HG03064 (cell line): ENCODE data around the gene ADARB2.
"Not testable (repeated sequence)": the region's sequence is repeated elsewhere in the genome, so short reads cannot be mapped to it uniquely, and the experiment has no call there.

Experiments used
- ATAC-seq: cut with Tn5 transposase; IDR thresholded peaks from one replicate; pipeline ENCODE4 v1.9.1; 2021; ENCODE audit warnings: low read depth; ENCODE audit not compliant: unreplicated experiment

Gene ADARB2

GRCh38 chr10:1737222-1738061 is at the start of gene ADARB2:
ADARB2 (minus strand) TSS chr10:1737525.
- ATAC-seq, result peak; percentile 75

DNA sequence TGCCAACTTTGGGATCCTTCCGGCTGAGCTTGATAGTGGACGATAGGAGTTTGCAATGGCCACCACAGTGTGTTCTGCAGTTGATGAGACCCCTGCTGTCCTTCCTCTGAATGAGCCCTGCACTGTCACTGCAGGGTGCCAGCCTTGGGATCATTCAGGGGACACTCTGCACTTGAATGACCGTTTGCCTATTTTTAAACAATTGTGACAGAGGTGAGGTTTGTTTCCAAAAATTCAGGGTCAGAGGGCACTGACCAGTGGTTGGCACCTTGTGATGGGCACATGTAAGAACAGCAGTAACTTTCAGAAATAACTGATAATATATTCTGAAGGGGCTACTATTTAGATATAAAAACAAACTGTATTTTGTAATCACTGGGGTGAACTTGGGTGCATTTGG is 48.5 kb upstream of the ADARB2 start:
- no peak for ATAC-seq

- no peak for ATAC-seq
Measured at GRCh38 chr10:1782841-1783240, 45.5 kb upstream of the ADARB2 start.

- no peak for ATAC-seq
Measured at GRCh38 chr10:1779796-1780195, 42.5 kb upstream of the ADARB2 start.

DNA sequence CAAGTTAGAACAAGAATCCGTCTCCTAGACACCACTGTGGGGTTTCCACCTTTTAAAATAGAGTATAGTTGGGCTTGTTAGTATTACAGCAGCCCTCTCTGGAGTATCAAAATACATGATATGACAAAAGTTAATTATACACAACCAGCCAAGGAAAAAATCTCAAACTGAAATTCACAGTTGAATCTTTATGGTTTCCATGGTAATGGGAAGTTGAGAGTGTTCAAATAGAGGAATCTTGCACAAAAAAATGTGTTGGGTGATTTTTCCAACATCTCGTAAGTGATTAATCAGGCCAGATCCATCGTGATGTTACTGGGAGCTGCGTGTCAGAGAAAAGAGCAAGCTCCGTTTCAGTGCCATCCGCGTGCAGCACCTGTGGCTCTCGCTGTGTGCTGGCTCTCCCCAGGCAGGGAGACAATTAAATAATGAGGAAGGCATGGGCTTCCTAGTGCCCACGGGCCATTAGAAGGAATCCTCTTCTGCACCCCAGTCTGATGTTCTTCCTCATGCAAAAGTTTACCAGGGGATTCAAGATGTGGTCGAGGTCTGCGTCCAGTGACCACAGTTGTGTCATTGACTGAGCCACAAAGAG is 41.1 kb upstream of the ADARB2 start:
- ATAC-seq, result no peak

GRCh38 chr10:1776127-1776662 is 38.9 kb upstream of the ADARB2 start:
- no peak for ATAC-seq

GRCh38 chr10:1774796-1775195 is 37.5 kb upstream of the ADARB2 start:
- ATAC-seq, result no peak

DNA sequence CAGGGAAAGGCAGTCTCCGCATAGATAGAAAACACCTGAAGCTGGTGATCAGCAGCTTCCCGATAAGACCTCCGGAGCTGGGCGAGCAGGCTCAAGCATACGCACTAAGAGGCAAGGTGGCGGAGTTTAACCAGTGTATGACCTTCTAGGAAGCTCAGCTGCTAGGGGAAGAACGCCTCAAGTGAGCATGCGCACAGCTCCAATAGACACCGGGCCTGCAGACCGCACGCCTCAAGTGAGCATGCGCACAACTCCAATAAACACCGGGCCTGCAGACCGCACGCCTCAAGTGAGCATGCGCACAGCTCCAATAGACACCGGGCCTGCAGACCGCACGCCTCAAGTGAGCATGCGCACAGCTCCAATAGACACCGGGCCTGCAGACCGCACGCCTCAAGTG is 35.9 kb upstream of the ADARB2 start:
- not testable (repeated sequence) for ATAC-seq

DNA sequence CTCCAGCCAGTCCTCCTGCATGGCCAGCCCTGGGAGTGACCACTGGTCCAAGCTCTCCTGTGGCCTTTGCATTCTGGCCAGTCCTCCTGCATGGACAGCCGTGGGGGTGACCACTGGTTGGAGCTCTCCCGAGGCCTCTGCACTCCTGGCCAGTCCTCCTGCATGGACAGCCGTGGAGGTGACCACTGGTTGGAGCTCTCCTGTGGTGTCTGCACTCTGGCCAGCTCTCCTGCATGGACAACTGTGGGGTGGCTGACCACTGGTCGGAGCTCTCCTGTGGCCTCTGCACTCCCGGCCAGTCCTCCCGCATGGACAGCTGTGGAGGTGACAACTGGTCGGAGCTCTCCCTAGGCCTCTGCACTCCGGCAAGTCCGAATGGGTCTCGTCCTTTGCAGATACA is 28.7 kb upstream of the ADARB2 start:
- ATAC-seq, result no peak

- ATAC-seq, result no peak
Measured at GRCh38 chr10:1762076-1762475, 24.8 kb upstream of the ADARB2 start.

DNA sequence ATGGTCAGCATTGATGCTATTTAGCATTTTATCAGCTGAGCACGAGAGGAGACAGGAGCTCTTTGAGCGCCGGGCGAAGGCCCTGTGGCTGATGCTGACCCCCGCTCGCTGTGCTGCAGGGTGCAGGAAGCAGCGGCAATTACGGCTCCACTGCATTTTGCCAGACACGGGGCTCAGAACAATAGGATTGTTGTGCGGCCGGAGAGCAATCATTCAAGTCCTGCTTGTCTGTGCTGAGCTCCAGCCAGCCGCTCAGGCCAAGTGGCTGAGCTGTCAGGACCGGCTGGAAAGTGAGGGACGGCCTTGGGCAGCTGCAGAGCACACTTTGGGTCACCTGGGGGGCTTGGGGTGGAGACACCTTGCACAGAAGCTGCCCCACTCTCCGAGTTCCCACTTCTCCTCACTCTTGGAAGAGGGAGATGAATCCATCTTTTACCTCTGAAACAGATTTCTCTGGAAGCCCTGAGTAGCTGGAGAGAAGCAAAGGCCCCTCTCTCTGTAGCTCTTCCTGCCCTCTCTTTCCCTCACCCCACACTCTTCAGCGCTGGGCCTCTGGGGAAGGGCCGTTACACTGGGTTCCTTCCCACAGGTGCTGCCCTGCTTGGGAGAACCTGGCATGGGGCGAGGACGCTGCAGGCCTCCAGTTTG is 17.3 kb upstream of the ADARB2 start:
- no peak for ATAC-seq

DNA sequence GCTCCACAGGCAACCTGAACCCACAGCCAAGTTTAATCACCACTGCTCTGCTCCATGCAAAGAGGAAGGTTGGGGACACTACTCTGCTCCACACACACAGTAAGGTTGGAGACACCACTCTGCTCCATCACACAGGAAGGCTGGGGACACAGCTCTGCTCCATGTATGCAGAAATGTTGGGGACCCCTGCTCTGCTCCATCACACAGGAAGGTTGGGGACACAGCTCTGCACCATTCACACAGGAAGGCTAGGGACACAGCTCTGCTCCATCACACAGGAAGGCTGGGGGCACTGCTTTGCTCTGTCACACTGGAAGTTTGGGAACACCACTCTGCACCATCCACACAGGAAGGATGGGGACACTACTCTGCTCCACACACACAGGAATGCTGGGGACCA is 14.8 kb upstream of the ADARB2 start:
- no peak for ATAC-seq

DNA sequence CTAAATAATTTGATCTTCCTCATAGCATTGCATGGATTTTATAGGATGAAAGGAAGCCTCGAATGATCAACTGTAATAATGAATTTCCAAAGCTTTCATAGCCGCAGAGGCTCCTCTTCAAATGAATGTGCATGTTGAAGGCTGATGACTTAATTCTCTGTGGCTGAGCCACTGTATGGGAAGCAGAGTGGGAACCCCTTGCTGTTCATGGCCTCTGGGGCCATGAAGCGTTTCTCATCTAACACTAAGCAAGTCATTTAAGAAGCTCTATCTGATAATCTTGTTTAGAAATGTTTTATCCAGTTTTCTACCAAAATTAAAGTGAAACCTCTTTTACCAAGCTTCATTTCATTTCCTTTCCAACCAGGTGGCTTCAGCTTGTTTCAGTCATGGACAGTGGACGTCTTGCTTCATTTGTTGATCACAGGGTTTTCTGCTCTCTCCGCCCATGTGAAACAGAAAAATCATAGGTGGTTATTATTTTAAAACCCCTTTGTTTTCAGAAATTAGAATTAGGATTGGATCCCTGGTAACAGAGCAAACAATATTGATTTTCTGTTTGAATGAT is 10.3 kb upstream of the ADARB2 start:
- ATAC-seq, result no peak

GRCh38 chr10:1746796-1747195 is 9.5 kb upstream of the ADARB2 start:
- ATAC-seq, result no peak

- ATAC-seq, result no peak
Measured at GRCh38 chr10:1745780-1746456, 8.6 kb upstream of the ADARB2 start.

DNA sequence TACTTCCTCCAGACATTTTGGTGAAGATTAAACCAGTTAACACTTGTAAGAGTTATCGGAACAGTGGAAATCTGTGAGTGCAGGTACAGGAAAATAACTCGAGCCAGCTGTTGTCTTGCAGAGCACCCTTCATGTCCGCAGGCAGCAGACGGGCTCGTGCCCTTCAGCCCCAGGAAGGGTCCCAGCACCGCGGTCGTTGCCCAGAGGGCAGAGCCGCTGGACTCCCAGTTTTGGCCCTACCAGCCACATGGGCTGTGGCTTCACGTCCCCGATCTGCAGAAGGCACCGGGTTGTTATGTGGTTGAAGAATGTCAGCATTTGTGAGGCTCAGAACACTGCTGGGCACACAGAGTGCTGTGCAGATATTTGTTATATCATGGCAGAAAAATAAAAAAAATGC is 7.2 kb upstream of the ADARB2 start:
- ATAC-seq, result no peak

DNA sequence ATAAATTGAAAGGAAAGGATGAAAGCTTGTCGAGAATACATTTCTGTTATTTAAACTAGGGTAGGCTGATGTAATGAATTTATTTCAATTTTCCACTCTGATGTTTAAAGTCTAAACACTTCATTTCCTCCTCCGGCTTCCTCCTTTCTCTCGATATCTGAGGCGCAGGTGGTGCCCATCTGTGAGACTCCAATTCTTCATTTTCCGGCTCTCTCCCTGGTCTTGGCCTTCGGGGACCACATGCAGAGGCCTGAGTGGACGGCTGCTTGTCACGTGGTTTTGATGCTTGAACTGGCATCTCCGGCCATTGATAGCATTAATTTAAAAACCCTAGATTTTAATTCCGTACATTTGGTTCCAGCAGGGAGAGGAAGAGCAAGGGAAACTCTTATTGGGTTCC is 5.8 kb upstream of the ADARB2 start:
- no peak for ATAC-seq

GRCh38 chr10:1741450-1741849 is 4.1 kb upstream of the ADARB2 start:
- no peak for ATAC-seq

- no peak for ATAC-seq
Measured at GRCh38 chr10:1739751-1740150, 2.4 kb upstream of the ADARB2 start.

GRCh38 chr10:1738950-1739349 is 1.6 kb upstream of the ADARB2 start:
- ATAC-seq, result peak; percentile 51

GRCh38 chr10:1736972-1737221 is 428 bp downstream of the ADARB2 start:
- ATAC-seq, result no peak
